ENCODE results near the gene KIZ.
"Not testable (repeated sequence)": the region's sequence is repeated elsewhere in the genome, so short reads cannot be mapped to it uniquely, and the experiment has no call there.

The KIZ gene

DNA sequence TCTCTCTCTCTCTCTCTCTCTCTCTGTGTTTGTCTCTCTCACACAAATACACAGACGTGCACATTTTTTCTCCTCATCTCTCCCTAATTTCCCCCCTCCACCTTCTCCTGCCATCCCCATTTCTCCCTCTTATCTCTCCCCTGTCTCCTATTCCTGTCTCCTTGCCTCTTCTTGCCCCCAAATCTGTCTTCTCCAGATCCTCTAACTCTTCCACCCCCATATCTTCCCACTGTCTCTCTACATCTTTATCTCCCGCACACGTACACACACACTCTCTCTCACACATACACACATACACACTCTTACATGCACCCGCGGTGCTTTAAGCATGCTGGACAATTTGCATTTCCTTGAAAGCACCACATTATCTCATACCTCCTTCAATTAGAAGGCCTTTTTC lies 15.9 kb downstream of the KIZ start:
- DNase-seq = no peak

DNA sequence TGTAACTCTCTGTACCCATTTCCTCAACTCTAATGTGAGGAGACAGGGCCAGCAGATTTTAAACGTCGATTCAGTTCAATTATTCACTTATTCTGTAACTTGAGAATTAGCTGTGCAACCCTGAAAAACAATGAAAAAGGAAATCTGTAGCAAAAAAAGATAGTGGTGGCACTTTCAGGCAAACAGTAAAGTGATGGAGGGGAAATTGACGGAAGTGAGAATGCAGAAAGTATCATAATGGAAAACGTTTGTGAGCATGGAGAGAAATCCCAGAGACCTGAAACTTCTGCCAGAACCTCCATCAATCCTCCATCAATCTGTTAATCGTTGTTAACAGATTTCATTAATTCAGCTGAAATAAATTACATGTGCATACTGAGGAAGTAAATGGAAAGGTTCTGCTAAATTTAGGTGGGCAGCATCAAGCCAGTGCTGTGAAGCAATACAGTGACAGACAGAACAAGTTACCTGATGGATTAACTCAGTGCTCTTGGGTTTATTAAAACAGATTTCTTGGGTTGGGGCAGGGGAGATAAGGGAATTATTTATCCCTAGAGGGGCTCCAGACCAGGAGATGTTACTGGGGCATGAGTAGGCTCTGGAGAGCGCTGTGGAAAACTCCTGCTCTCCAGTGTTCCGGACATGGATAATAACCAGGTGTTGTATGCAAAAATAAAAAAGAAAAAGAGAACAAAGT lies 17.5 kb downstream of the KIZ start:
- DNase-seq = no peak

DNA sequence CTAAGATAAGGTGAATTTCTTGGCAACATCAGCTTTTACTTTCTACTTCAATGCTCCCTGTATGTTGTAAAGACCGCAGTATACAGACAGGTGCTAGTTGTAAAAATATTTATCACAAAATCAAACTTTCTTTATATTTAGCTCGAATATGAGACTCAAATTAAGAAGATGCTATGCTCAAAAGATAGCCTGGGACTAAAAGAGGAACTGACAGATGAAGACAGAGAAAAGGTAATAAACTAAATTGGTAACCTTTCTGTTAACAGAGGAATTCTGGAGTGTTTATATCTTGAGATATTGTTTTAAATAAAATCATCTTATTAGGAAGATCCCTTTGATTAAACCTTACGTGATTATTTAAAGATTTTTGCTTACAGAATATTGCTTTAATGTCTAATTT lies 19.5 kb downstream of the KIZ start:
- no peak for DNase-seq

DNA sequence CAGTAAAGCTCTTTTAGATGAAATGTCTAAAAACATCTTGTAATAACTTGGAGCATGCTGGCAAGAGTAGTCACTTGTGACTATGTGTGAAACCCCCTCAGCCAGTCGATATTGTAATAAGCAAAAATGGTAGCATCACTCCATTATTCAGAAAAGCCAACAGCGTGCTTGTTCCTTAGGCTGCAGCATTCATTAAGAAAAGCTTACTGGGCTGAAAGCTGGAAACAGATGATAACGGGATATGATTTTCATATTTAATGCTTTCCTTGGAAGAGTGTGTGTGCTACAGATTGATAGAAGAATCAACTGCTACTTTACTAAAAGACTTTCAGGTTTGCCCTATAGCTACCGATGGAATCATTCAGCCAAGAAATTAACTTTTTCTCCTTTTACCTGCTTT lies 20.3 kb downstream of the KIZ start:
- DNase-seq = no peak

DNA sequence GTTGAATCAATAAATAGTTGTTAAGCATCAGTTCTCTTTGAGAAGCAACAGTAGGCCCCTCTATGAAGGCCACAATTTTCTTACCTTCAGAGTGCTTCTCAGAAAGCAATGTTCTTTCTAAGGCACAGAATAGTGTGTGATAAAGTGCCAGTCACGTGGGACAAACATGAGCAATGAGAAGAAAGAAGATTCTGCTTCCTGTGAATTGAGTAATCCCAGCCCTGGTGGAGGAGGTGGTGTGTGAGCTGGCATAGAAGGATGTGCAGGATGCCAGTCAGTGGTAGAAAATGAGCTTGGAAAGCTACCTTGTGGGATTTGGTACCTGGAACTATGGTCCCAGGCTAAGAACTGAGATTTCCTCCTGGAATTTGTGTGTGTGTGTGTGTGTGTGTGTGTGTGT lies 21.7 kb downstream of the KIZ start:
- DNase-seq = no peak

DNA sequence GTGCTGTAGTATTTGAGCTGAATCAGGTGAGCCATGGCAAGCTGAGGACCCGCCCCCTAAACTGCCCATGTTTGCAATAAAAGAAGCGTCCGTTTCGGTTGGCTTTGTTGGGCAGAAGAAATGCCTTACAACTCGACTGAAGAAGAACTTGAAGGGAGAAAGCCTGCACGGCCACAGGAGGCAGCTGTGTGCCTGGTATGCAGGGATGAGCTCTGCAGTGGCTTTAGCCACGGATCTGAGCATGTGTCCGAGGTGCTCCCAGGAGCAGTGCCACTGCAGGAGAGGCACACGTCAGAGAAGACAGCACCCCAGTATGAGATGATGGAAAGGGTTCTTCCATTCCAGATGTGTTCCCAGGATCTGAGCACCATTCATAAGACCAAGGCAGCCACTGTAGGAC lies 23.5 kb downstream of the KIZ start:
- no peak for DNase-seq

DNA sequence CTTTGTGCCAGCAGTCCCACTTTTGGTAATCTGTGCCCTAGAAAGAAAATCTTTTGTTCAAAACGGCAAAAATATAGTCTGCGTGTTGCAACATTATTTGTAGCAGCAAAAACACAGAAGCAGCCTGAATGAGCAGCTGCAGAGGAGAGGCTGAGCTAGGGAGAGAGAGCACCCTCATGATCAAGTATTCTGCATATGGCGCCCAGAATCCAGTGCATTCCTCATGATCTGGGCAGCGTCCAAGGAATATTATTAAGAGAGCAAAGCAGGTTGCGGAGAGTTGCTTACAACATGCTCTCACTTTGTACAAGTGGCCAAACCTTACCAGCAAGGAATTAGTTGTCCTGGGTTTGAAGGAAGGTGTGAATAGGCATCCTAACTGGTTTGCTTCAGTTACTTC lies 25.9 kb downstream of the KIZ start:
- no peak for DNase-seq

DNA sequence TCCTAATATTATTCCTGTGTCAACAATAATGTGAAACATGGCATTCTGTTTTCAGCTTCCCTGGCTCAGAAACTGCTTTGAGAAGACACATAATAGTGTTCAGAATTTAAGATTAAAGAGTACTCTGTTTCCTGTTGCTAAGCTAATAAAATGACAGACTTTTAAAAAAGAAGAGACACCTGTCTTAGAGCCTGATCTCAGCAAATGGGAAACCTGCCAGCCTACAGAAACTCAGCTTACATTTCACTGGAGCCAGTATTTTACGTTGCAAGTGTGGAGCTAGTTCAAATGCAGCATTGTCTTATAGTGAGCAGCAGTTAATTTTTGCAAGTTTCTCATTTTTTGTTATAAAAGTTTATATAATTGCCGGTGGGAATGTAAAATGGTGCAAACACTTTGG lies 28.8 kb downstream of the KIZ start:
- DNase-seq = no peak

DNA sequence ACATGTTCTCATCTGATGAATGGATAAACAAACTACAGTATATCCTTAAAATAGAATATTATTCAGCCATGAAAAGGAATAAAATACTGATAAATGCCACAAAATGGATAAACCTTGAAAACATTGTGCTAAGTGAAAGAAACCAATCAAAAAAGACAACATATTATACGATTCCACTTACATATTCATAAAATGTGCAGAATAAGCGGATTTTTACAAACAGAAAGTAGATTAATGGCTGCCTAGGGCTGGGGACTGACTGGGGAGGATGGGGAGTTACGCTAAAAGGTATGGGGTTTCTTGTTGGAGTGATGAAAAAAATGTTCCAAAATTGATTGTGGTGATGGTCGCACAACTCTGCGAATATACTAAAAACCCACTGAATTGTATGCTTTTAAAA lies 29.4 kb downstream of the KIZ start:
- DNase-seq = no peak

DNA sequence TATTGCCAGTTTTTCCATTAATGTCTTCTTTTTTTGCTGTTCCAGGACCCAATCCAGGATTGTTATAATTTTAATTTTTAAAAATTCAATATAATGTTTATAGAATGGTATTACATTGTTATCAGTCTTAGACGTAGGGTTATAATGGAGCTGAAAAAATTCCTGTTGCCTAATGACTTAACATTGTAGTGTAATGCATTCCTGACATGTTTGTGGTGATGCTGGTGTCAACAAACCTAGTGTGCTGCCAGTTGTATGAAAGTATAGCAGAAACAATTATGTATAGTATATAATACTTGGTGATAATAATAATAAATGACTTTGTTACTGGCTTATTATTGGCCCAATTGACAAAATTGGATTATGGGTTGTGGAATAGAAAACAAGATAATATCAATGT lies 30.4 kb downstream of the KIZ start:
- no peak for DNase-seq

DNA sequence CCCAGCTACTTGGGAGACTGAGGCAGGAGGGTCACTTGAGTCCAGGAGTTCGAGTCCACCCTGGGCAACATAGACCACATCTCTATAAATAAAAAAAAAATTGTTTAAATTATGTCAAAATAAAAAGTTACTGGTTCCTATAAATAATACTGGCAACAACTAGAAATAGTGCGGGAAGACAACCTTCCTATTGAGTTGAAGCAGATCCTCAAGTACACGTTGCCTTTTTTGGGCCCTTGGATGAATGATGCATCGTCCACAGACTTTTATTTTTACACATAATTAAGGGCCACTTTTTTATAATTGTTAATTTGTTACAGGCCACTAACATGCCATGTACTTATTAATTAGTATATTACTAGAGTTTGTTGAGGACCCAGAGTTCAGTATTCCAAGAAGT lies 31.1 kb downstream of the KIZ start:
- no peak for DNase-seq

DNA sequence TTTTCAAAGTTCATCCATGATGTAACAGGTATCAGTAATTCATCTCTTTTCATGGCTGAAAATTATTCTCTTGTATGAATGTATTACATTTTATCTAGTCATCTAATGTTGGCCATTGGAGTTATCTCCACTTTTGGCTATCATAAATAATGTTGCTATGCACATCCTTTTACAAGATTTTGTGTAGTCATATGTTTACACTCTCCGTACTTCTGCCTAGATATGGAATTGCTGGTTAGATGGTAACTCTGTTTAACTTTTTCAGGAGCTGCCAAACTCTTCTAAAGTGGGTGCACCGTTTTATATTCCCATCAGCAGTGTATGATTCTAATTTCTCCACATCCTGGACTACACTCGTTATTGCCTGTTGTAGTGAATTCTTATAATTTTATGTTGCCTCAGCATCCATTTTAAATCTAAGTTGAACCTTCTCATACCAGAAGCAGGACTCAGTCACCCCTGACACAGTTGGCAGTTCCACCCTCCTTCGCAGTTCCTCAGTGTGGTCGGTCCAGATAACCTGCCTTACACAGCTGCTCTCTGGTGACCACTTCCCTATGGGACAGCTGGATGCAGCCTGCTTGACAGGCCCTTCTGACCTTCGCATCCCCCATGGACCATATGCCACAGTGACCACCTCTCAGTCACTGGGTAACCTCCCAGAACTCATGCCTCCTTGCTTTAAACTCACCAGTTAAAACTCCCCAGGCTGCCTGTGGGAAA lies 33.9 kb downstream of the KIZ start:
- no peak for DNase-seq

DNA sequence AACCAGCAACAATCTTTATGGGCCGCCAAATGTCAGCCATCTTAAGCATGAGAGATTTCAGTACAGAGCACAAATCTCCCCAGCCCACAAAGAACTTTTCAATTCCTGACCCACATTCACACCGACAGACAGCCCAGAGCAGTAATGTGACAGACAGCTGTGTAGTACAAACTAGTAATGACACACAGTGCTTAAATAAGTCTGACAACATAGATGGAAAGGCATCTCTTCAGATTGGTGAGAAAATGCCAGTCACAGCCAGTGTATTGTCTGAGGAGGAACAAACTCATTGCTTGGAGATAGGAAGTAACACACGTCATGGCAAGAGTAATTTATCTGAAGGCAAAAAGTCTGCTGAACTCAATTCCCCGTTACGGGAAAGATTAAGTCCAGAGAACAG lies 36.0 kb downstream of the KIZ start:
- DNase-seq = no peak

DNA sequence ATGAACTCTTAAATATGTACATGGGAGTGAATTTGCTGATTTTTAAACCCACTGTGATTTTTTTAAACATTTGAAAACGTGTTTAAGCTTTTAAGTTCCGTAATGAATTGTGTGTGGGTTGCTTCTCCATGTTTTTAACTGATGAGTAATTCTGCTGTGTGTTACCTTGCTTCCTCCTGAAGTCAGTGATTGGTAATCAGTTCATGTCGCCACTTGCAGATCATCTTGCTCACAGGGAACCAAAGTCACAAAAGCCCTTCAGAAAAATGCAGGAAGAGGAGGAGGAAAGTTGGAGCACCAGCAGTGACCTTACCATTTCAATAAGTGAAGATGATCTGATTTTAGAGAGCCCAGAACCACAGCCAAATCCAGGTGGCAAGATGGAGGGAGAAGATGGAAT lies 36.7 kb downstream of the KIZ start:
- DNase-seq = no peak

DNA sequence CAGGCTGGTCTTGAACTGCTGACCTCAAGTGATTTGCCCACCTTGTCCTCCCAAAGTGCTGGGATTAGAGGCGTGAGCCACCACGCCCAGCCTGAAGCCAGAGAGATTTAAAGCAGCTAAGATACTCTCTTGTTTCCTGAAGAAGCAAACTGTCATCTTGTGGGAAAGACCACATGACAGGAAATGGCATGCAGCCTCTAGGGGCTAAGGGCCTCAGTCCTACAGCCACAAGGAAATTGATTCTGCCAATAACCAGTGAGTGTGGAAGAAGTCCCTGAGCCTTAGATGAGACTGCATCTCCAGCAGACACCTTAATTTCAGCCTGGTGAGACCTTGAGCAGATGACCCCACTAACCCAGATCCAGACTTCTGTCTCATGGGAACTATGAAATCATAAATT lies 40.9 kb downstream of the KIZ start:
- no peak for DNase-seq

DNA sequence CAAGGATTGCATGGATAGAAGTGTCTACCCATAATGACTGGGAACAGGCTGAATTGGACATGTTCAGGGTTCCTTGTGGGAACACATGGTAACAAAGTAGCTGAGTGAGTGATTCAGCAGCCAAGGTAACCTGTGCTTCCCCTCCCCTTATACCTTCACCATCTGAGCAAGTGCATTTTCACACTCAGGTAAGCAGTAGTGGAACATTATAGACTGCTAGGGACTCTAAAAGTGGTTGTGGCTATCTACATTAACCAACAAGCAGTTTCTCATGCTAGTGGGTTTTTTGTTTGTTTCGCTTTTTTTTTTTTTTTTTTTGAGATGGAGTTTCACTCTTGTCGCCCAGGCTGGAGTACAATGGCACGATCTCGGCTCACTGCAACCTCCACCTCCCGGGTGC lies 41.4 kb downstream of the KIZ start:
- DNase-seq = no peak

DNA sequence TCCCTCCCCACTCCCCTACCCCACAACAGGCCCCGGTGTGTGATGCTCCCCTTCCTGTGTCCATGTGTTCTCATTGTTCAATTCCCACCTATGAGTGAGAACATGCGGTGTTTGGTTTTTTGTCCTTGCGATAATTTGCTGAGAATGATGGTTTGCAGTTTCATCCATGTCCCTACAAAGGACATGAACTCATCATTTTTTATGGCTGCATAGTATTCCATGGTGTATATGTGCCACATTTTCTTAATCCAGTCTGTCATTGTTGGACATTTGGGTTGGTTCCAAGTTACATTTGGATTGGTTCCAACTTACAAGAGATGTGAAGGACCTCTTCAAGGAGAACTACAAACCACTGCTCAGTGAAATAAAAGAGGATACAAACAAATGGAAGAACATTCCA lies 42.2 kb downstream of the KIZ start:
- not testable (repeated sequence) for DNase-seq

DNA sequence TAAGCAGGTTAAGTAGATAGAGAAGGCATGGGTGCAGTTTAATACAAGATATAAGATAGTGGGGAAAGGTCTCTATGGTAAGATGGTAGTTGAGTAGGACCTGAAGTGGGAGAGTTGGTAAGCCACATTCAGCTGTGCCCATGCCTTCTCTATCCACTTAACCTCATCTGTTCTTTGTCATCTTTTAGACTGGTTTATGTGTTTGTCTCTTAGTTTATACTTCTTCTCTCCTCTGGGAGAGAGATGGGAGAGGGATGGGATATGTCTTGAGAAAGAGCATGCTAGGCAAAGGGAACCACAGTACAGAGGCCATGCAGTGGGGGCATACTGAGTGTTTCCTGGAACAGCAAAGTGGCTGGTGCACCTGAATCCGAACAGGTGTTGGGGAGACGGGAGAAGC lies 46.7 kb downstream of the KIZ start:
- DNase-seq = no peak

DNA sequence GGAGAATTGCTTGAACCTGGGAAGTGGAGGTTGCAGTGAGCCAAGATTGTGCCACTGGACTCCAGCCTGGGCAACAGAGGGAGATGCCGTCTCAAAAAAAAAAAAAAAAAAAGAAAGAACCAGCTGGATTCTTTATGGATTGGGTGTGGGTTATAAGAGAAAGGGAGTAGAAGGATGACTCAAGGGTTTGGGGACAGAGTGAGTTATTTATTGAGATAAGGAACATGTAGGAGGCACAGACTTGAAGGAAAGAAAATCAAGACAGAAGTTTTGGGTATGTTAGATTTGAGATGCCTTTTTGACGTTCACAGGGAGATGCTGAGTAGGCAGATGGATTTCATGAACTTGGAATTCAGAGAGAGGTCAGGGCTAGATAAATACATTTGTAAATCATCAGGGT lies 47.6 kb downstream of the KIZ start:
- no peak for DNase-seq

DNA sequence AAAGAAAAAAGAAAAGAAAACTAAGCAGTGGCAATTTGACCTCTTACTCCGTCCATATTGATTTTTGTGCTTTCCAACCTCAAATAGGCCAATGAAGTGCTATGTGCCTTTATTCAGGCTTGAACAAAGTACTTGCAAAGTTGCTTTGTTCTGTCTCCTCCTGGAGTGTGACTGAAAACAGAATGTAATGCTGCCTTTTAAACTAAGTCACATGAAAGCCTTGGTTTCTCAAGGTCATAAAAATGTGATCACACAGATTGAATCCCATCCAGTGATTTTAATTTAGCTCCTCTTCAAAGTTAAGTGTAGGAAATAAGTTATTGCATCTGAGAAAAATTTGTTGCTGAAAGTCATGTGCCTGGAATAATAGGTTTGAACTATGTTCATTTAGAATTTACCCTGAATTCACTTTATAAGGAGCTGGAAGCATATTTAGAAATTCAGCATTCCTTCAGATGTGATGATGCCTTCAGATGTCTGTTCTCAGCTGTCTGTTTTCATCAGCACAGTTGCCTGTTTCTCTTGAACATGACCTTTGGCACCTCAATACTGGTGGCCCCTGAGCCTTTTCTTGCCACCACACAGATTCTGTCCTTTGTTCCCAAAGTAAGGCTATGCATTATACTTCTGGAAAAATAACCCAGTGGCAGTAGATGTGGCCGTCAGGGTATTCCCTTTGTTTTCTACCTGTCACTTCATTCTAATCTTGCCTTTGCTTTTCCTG lies 48.8 kb downstream of the KIZ start:
- no peak for DNase-seq

DNA sequence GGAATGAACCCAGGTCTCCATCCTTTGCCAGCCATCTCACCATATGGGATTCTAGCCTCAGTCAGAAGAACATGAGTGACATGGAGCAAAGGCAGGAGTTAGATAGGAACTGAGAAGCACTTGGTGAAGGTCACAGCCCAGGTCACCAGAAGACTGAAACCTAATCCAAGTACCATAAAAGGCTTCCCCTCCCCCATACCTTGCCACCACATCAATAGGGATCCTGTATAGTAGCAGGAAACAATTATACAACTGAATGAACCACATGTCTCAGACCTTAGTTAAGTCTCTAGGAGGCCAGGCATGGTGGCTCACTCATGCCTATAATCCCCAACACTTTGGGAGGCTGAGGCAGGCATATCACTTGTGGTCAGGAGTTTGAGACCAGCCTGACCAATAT lies 49.6 kb downstream of the KIZ start:
- no peak for DNase-seq

DNA sequence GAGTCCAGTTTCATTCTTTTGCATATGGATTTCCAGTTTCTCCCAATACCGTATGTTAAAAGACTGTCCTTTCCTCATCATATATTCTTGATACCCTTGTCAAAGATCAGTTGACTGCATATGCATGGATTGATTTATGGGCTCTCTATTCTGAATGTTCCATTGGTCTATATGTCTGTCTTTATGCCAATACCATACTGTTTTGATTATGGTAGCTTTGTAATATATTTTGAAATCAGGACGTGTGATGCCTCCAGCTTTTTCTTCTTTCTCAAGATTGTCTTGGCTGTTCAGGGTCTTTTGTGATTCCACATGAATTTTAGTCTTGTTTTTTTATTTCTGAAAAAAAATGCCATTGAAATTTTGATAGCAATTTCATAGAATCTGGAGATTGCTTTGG lies 51.9 kb downstream of the KIZ start:
- DNase-seq = no peak

DNA sequence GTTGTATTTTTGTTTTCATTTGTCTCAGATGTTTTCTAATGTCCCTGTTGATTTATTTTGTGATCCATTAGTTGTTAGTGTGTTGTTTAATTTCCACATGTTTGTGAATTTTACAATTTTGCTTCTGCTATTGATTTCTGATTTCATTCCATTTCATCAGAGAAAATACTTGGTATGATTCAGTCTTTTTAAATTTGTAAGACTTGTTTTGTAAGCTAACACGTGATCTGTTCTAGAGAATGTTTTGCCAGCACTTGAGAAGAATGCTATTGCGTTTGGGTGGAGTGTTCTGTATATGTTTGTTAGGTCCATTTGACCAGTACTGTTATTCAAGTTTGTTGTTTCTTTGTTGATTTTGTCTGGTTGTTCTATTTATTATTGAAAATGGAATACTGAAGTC lies 53.9 kb downstream of the KIZ start:
- DNase-seq = no peak

DNA sequence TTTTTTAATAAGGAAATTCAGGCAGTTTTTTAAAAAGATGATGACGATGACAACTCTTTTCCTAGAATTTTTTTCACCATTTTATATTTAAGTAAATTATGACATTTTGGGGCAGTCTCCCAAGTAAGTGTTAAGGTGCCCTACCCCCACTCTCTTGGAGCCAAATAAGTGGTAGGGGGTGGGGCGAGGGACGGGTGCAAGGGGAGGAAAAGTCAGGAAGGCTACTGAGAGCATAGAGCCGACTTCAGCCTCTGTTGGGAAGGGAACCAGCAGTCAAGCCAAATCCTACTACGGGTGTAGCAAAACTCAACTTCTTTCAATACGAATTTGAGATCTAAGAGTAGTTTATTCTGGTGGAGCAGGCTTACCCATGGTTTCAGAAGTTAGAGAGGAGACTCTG lies 54.4 kb downstream of the KIZ start:
- no peak for DNase-seq
